Neural cell (in vitro differentiated cells): Measurements from ENCODE around the gene VPS8. TPM values are rescaled to one million over a fixed set of nuclear protein-coding genes. Genes with fewer than 3 reads are reported as not detected.

Experiments
- H2AFZ ChIP-seq: fragments of 200-600, 300-800 bp; sonication (generic), shearing (Covaris generic); 2 replicates; pipeline ENCODE4 v1.6.0; 2014; ENCODE audit warnings: low read depth, mild to moderate bottlenecking, antibody characterized with exemption, low read length, moderate library complexity
- H3F3A ChIP-seq: fragments of 200-600 bp; shearing (Covaris generic); 2 replicates; pipeline ENCODE4 v1.6.1; 2016; ENCODE audit warnings: mild to moderate bottlenecking, moderate library complexity, mixed read lengths, antibody characterized with exemption, low read length; ENCODE audit not compliant: insufficient read depth, poor library complexity, severe bottlenecking
- H3K27ac ChIP-seq: fragments of 200-600, 300-800 bp; sonication (generic), shearing (Covaris generic); 2 replicates; pipeline ENCODE4 v1.5.1; 2014; ENCODE audit warnings: mild to moderate bottlenecking, low read length, moderate library complexity
- H3K27me3 ChIP-seq: fragments of 300-800, 200-600 bp; sonication (generic), shearing (Covaris generic); 2 replicates; pipeline ENCODE4 v1.6.0; 2014; ENCODE audit warnings: mild to moderate bottlenecking, low read depth, low read length, moderate library complexity; ENCODE audit not compliant: insufficient read depth
- H3K36me3 ChIP-seq: fragments of 300-800, 200-600 bp; sonication (generic), shearing (Covaris generic); 2 replicates; pipeline ENCODE4 v1.5.1; 2014; ENCODE audit warnings: mild to moderate bottlenecking, antibody characterized with exemption, low read length, moderate library complexity; ENCODE audit not compliant: insufficient read depth
- H3K4me2 ChIP-seq: fragments of 300-800, 200-600 bp; sonication (generic), shearing (Covaris generic); 2 replicates; pipeline ENCODE4 v1.6.0; 2014; ENCODE audit warnings: mild to moderate bottlenecking, low read length
- H3K4me3 ChIP-seq: fragments of 300-800, 200-600 bp; sonication (generic), shearing (Covaris generic); 2 replicates; pipeline ENCODE4 v1.5.1; 2014; ENCODE audit warnings: mild to moderate bottlenecking, low read length, moderate library complexity
- H3K79me2 ChIP-seq: fragments of 200-600 bp; shearing (Covaris generic); replicated peaks from 2 replicates; pipeline ENCODE4 v1.6.0; 2014; ENCODE audit warnings: mild to moderate bottlenecking, low read length, moderate library complexity; ENCODE audit not compliant: insufficient read depth
- H3K9ac ChIP-seq: fragments of 300-800, 200-600 bp; sonication (generic), shearing (Covaris generic); 2 replicates; pipeline ENCODE4 v1.6.1; 2016; ENCODE audit warnings: mild to moderate bottlenecking, low read length, mixed read lengths
- H3K9me2 ChIP-seq: fragments of 200-600 bp; shearing (Covaris generic); 2 replicates; pipeline ENCODE4 v1.6.1; 2016; ENCODE audit warnings: mild to moderate bottlenecking, low read length, mixed read lengths; ENCODE audit not compliant: insufficient read depth
- H3K9me3 ChIP-seq: fragments of 200-600, 300-800 bp; sonication (generic), shearing (Covaris generic); 2 replicates; pipeline ENCODE4 v1.6.1; 2016; ENCODE audit warnings: mild to moderate bottlenecking, mixed run types, low read length, moderate library complexity, mixed read lengths
- H4K20me1 ChIP-seq: fragments of 200-600 bp; shearing (Covaris generic); 2 replicates; pipeline ENCODE4 v1.6.1; 2016; ENCODE audit warnings: mild to moderate bottlenecking, mixed run types; ENCODE audit not compliant: insufficient read depth
- EP300 ChIP-seq: fragments of 450-650 bp; conservative IDR thresholded peaks from 2 replicates; pipeline ENCODE4 v1.6.1; 2014; ENCODE audit warnings: antibody characterized with exemption, mild to moderate bottlenecking, moderate library complexity; ENCODE audit not compliant: poor library complexity, severe bottlenecking
- EZH2 ChIP-seq: fragments of 200-600, 300-800 bp; shearing (Covaris generic), sonication (generic); IDR thresholded peaks from 2 replicates; pipeline ENCODE4 v1.6.1; 2014; ENCODE audit warnings: antibody characterized with exemption, low read length, borderline replicate concordance, mild to moderate bottlenecking; ENCODE audit not compliant: insufficient read depth, poor library complexity, severe bottlenecking
- MXI1 ChIP-seq: fragments of 450-650 bp; conservative IDR thresholded peaks from 2 replicates; pipeline ENCODE4 v1.6.1; 2014; ENCODE audit warnings: antibody characterized with exemption, mild to moderate bottlenecking; ENCODE audit not compliant: poor library complexity, severe bottlenecking
- POLR2AphosphoS5 ChIP-seq: IDR thresholded peaks from 2 replicates; pipeline ENCODE4 v1.6.1; 2012
- RAD21 ChIP-seq: fragments of 450-650 bp; conservative IDR thresholded peaks from 2 replicates; pipeline ENCODE4 v1.6.1; 2014; ENCODE audit warnings: antibody characterized with exemption, mild to moderate bottlenecking, moderate library complexity
- SMC3 ChIP-seq: fragments of 450-650 bp; conservative IDR thresholded peaks from 2 replicates; pipeline ENCODE4 v1.6.1; 2014; ENCODE audit warnings: antibody characterized with exemption, mild to moderate bottlenecking, moderate library complexity; ENCODE audit not compliant: poor library complexity
- TAF1 ChIP-seq: IDR thresholded peaks from 2 replicates; pipeline ENCODE4 v1.6.1; 2012; ENCODE audit warnings: low read depth
- polyA plus RNA-seq: library from polyadenylated mRNA; depleted of rRNA; stranded (reverse); fragments of >200 nt; gene quantifications from 2 replicates; pipeline ENCODE4 v1.2.3, GENCODE V29; 2014
- TF ChIP-seq, protein P1 (sequence below): IDR thresholded peaks from 2 replicates; pipeline ENCODE4 v1.6.1; 2012; ENCODE audit warnings: borderline replicate concordance
- TF ChIP-seq, protein P2 (sequence below): fragments of 450-650 bp; IDR thresholded peaks from 2 replicates; pipeline ENCODE4 v1.5.1; 2014; ENCODE audit warnings: antibody characterized with exemption, mild to moderate bottlenecking, moderate library complexity; ENCODE audit not compliant: poor library complexity, severe bottlenecking

Gene VPS8
- polyA plus RNA-seq, 1 donor from 2014 or later, result 146 TPM

DNA sequence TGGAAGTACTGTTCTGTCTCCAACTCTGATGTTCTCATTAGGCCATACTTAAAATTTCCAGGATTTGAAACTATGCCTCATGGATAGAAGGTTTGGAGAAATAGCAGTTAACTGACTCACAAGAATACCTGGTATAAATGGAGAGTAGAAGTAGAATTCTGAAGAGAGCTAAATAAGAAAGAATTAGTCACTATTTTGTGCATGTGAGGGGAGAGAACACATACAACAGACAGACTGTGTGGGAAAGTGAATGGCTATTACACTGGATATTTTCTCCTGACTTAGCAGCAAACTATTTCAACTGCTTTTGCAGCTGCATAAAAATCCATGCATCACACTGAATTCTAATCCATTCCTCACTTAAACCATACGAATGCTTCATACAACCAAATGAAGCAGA, 269.6 kb downstream of the VPS8 start:
- no peaks in the 10 kb centered on the region for H3K9me3 ChIP-seq
- no peak for TF ChIP-seq RAD21
- TF ChIP-seq SMC3, result no peak
- no peak for TF ChIP-seq EP300
- TF ChIP-seq MXI1, result no peak
- TF ChIP-seq, protein P1, sequence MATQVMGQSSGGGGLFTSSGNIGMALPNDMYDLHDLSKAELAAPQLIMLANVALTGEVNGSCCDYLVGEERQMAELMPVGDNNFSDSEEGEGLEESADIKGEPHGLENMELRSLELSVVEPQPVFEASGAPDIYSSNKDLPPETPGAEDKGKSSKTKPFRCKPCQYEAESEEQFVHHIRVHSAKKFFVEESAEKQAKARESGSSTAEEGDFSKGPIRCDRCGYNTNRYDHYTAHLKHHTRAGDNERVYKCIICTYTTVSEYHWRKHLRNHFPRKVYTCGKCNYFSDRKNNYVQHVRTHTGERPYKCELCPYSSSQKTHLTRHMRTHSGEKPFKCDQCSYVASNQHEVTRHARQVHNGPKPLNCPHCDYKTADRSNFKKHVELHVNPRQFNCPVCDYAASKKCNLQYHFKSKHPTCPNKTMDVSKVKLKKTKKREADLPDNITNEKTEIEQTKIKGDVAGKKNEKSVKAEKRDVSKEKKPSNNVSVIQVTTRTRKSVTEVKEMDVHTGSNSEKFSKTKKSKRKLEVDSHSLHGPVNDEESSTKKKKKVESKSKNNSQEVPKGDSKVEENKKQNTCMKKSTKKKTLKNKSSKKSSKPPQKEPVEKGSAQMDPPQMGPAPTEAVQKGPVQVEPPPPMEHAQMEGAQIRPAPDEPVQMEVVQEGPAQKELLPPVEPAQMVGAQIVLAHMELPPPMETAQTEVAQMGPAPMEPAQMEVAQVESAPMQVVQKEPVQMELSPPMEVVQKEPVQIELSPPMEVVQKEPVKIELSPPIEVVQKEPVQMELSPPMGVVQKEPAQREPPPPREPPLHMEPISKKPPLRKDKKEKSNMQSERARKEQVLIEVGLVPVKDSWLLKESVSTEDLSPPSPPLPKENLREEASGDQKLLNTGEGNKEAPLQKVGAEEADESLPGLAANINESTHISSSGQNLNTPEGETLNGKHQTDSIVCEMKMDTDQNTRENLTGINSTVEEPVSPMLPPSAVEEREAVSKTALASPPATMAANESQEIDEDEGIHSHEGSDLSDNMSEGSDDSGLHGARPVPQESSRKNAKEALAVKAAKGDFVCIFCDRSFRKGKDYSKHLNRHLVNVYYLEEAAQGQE, result no peak
- TF ChIP-seq EZH2, result no peak
- TF ChIP-seq POLR2AphosphoS5, result no peak
- TF ChIP-seq, protein P2, sequence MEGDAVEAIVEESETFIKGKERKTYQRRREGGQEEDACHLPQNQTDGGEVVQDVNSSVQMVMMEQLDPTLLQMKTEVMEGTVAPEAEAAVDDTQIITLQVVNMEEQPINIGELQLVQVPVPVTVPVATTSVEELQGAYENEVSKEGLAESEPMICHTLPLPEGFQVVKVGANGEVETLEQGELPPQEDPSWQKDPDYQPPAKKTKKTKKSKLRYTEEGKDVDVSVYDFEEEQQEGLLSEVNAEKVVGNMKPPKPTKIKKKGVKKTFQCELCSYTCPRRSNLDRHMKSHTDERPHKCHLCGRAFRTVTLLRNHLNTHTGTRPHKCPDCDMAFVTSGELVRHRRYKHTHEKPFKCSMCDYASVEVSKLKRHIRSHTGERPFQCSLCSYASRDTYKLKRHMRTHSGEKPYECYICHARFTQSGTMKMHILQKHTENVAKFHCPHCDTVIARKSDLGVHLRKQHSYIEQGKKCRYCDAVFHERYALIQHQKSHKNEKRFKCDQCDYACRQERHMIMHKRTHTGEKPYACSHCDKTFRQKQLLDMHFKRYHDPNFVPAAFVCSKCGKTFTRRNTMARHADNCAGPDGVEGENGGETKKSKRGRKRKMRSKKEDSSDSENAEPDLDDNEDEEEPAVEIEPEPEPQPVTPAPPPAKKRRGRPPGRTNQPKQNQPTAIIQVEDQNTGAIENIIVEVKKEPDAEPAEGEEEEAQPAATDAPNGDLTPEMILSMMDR, result no peak
- TF ChIP-seq TAF1, result no peak
- no peak overlapping the region for H3K9ac ChIP-seq
- no peak overlapping the region for H3K27ac ChIP-seq
- no peak overlapping the region for H3K4me2 ChIP-seq
- H4K20me1 ChIP-seq, result no peaks in the 10 kb centered on the region
- peaks cover 4% of the 10 kb centered on the region for H3K36me3 ChIP-seq
- H2AFZ ChIP-seq, result no peak overlapping the region
- H3K79me2 ChIP-seq, result no peaks in the 10 kb centered on the region
- H3K4me3 ChIP-seq, result no peak overlapping the region
- H3F3A ChIP-seq, result no peaks in the 10 kb centered on the region
- H3K27me3 ChIP-seq, result no peaks in the 10 kb centered on the region
- no peaks in the 10 kb centered on the region for H3K9me2 ChIP-seq

- Histone ChIP-seq H3K27ac (no peak overlapping the region), H3K9ac (no peak overlapping the region), H3K4me2 (no peak overlapping the region), H3K9me3 (no peaks in the 10 kb centered on the region), H3K79me2 (no peaks in the 10 kb centered on the region), H3K9me2 (no peaks in the 10 kb centered on the region), H3F3A (no peaks in the 10 kb centered on the region), H3K36me3 (peaks cover 4% of the 10 kb centered on the region), H4K20me1 (no peaks in the 10 kb centered on the region), H2AFZ (no peak overlapping the region), H3K27me3 (no peaks in the 10 kb centered on the region), H3K4me3 (no peak overlapping the region)
- TF ChIP-seq, protein P1, result no peak
- TF ChIP-seq RAD21 (no peak), SMC3 (no peak), POLR2AphosphoS5 (no peak)
Observed at GRCh38 chr3:185082149-185082548, 270.2 kb downstream of the VPS8 start.
